ENCODE data around the gene DSP.

Gene DSP, protein sequence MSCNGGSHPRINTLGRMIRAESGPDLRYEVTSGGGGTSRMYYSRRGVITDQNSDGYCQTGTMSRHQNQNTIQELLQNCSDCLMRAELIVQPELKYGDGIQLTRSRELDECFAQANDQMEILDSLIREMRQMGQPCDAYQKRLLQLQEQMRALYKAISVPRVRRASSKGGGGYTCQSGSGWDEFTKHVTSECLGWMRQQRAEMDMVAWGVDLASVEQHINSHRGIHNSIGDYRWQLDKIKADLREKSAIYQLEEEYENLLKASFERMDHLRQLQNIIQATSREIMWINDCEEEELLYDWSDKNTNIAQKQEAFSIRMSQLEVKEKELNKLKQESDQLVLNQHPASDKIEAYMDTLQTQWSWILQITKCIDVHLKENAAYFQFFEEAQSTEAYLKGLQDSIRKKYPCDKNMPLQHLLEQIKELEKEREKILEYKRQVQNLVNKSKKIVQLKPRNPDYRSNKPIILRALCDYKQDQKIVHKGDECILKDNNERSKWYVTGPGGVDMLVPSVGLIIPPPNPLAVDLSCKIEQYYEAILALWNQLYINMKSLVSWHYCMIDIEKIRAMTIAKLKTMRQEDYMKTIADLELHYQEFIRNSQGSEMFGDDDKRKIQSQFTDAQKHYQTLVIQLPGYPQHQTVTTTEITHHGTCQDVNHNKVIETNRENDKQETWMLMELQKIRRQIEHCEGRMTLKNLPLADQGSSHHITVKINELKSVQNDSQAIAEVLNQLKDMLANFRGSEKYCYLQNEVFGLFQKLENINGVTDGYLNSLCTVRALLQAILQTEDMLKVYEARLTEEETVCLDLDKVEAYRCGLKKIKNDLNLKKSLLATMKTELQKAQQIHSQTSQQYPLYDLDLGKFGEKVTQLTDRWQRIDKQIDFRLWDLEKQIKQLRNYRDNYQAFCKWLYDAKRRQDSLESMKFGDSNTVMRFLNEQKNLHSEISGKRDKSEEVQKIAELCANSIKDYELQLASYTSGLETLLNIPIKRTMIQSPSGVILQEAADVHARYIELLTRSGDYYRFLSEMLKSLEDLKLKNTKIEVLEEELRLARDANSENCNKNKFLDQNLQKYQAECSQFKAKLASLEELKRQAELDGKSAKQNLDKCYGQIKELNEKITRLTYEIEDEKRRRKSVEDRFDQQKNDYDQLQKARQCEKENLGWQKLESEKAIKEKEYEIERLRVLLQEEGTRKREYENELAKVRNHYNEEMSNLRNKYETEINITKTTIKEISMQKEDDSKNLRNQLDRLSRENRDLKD (N-terminal part only)

GRCh38 chr6:7541175-7542064 is at the start of gene DSP:
Gene DSP, plus strand, starts transcription at chr6:7541671. Its CDS starts 245 bp downstream, at chr6:7541916.
- DNase-seq (ENCODE audit: low spot score) = peak; percentile 90

GRCh38 chr6:7493866-7494265 is 47.6 kb upstream of the DSP start:
- no peak for DNase-seq (ENCODE audit: low spot score)

GRCh38 chr6:7494638-7495037 is 46.8 kb upstream of the DSP start:
- DNase-seq (ENCODE audit: low spot score) = no peak

- no peak for DNase-seq (ENCODE audit: low spot score)
Observed at GRCh38 chr6:7496266-7496875, 45.1 kb upstream of the DSP start.

- no peak for DNase-seq (ENCODE audit: low spot score)
Observed at GRCh38 chr6:7500752-7501282, 40.7 kb upstream of the DSP start.

DNA sequence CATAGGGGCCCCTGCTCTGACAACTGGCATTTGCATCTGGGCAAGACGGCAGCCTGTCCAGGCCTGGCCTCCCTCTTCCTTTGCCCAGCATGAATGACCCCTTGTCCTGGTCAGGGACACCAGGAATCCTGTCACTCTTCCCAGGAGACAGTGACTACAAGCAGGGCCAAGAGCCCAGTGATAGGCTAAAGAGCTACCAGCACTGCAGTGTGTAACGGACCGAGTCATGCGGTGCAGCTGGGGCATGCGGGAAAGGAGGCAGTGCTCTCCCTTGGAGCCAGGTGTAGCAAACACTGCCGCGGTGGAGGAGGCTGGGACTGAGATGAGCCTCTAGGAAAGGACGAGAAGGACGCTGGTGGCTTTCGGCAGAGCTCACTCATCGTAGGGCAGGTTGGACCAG is 38.7 kb upstream of the DSP start:
- no peak for DNase-seq (ENCODE audit: low spot score)

- DNase-seq (ENCODE audit: low spot score) = no peak
Observed at GRCh38 chr6:7504041-7504440, 37.4 kb upstream of the DSP start.

DNA sequence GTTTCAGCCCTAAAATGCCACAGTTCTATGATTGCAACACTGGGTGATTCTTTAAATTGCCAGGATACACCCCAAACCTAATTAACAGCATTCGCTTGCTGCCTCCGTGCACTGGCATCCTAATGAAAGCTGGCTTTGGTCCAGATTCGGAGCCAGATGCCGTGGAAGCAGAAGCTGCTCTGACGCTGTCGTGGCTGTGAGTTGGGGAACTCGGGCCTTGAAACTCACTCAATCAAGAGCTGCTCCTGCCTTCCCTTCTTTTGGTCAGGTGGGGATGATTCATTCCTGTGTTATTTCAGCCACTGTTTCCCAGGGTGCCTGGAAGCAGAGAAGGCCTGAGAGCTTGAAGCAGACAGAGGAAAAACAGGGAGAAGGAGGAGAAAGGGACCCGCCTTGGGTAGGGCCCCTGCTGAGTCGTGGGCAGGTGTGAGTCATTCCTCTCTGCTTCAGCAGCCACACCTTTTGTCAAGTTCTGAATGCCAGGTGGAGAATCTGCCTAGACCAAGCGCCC is 36.2 kb upstream of the DSP start:
- DNase-seq (ENCODE audit: low spot score) = peak; percentile 96

DNA sequence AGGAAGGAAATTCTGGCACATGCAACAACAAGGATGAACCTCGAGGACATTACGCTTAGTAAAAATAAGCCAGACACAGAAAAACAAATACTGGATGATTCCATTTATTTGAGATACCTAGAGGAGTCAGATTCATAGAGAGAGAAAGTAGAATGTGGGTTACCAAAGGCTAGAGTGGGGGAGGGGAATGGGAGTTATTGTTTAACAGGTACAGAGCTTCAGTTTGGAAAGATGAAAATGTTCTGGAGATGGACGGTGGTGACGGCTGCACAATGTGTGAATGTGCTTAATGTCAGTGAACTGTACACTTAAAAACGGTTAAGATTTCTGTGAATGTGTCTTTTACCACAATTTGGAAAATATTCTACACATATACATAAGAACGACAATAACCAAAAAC is 33.9 kb upstream of the DSP start:
- no peak for DNase-seq (ENCODE audit: low spot score)

DNA sequence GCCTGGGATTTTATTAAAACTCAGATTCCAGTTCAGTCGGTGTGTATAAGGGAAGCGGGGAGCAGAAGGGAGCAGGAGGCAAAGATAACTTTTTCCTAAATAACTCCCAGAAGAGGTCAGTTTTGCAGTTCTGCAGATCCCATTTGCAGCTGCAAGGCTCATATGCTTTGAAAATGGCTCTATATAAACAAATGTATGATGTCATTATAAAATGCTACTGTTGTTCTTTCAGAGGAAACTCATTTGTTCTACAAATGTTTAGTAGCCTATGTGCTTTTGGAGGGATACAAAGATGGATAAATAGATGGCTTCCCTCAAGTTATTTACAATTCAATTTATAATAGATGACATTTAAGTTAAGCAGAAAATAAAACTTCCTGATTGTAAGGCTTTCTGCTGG is 29.2 kb upstream of the DSP start:
- DNase-seq (ENCODE audit: low spot score) = no peak

- no peak for DNase-seq (ENCODE audit: low spot score)
Observed at GRCh38 chr6:7513529-7513928, 27.9 kb upstream of the DSP start.

DNA sequence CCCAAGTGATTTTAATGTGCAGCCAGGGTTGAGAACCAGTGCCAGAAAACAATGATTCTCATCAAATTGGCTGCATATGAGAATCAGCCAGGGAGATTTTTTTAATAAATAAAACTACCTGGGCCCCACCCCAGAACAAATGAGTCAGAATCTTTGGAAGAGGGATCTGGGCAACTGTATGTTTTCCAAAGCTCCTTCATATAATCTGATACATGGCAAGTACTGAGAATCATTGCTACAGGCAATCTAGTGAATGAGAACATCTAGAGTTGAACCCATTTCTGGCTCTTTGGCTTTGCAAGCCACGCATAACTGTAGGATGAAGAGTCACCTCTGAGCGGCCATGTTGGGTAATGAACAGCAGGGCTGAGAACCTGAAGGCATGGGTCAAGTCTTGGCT is 26.1 kb upstream of the DSP start:
- no peak for DNase-seq (ENCODE audit: low spot score)

- no peak for DNase-seq (ENCODE audit: low spot score)
Observed at GRCh38 chr6:7518877-7519276, 22.6 kb upstream of the DSP start.

DNA sequence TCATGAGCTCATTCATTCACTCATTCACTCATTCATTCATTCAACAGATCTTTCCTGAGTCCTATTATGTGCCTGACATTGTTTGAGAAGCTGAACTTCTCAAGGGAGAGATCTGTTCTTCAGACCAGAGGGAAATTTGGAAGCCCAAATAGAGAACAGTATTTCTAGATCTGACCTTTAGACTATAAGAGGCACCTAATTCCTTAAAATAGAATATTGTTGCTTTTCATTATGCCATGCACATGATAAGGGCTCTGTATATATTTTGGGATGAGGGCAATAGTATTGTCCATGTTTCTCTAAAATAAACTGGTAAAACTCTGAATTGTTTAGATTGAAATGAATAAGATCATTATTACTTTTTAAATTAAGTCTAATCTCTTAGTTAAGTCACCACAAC is 18.6 kb upstream of the DSP start:
- no peak for DNase-seq (ENCODE audit: low spot score)

GRCh38 chr6:7523922-7524321 is 17.5 kb upstream of the DSP start:
- DNase-seq (ENCODE audit: low spot score) = no peak

- no peak for DNase-seq (ENCODE audit: low spot score)
Observed at GRCh38 chr6:7526755-7527154, 14.7 kb upstream of the DSP start.

DNA sequence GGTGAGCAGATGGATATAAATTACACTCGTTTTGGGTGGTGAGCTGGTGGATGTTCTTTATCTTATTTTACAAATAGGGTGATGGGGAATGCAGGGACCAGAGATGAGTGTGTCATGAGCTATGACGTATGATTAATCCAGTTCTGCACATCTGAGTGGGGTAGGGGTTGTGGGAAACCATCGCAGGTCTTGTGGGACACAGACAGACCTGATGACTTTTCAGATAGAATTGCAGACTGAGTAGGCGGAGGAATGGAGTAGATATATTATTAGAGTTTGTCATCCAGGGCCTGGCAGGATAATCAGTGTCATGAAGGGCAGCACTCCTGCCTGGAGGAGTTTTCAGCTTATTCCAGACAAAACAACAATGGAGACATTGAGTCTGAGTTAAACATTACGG is 12.9 kb upstream of the DSP start:
- no peak for DNase-seq (ENCODE audit: low spot score)

GRCh38 chr6:7529141-7529540 is 12.3 kb upstream of the DSP start:
- DNase-seq (ENCODE audit: low spot score) = no peak

- peak; percentile 71 for DNase-seq (ENCODE audit: low spot score)
Observed at GRCh38 chr6:7532232-7532631, 9.2 kb upstream of the DSP start.

DNA sequence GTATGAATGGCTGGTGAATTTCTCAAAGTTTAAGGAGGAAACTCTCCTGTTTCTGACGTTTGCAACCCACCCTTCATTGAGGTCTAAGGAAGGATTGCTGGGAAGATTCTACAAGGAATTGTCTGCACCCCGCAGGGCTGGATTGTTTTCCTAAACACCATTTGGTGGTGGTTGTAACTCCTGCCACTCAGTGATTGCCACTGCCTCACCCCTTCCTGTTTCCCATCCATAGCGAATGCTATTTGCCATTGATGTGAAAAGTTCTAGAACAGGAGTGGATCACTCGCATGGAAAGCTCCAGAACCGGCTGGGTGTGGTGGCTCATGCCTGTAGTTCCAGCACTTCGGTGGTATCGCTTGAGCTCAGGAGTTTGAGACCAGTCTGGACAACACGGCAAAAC is 8.7 kb upstream of the DSP start:
- DNase-seq (ENCODE audit: low spot score) = no peak

- DNase-seq (ENCODE audit: low spot score) = no peak
Observed at GRCh38 chr6:7534192-7534591, 7.3 kb upstream of the DSP start.

All from LoVo (cell line).